HL-60 (cell line): ENCODE data around the gene C1orf56.

Source experiments
- DNase-seq, 2 experiments: peaks; one replicate each; pipeline ENCODE4 v3.0.0-alpha.2; 2010 to 2020; ENCODE audit warnings: low read depth in 1 of 2, low spot score in 1 of 2
- H3K27ac ChIP-seq: fragments of 250-450 bp; sonication (Bioruptor Pico); replicated peaks from 2 replicates; pipeline ENCODE4 v1.5.1; 2020; ENCODE audit warnings: mild to moderate bottlenecking, moderate library complexity
- H3K27me3 ChIP-seq: fragments of 250-450 bp; sonication (Bioruptor Pico); 2 replicates; pipeline ENCODE4 v1.5.1; 2021; ENCODE audit warnings: mild to moderate bottlenecking, moderate library complexity; ENCODE audit not compliant: insufficient read depth, poor library complexity, severe bottlenecking
- H3K4me3 ChIP-seq: replicated peaks from 2 replicates; pipeline ENCODE4 v1.5.1; 2011; ENCODE audit warnings: mild to moderate bottlenecking, control low read depth, low read length; ENCODE audit not compliant: insufficient read depth
- GABPA ChIP-seq: IDR thresholded peaks from 2 replicates; pipeline ENCODE4 v1.6.1; 2012; ENCODE audit warnings: low read depth
- POLR2AphosphoS5 ChIP-seq: IDR thresholded peaks from 2 replicates; pipeline ENCODE4 v1.6.1; 2012; ENCODE audit warnings: low read depth
- SPI1 ChIP-seq: IDR thresholded peaks from 2 replicates; pipeline ENCODE4 v1.6.1; 2012; ENCODE audit warnings: low read depth, mild to moderate bottlenecking, borderline replicate concordance
- long read RNA-seq: library from polyadenylated mRNA; unstranded; transcript quantifications from one replicate; pipeline ENCODE4 v2.0.0, GENCODE V29; 2020
- TF ChIP-seq, protein P1 (sequence below): IDR thresholded peaks from one replicate; pipeline ENCODE4 v1.5.1; 2011; ENCODE audit warnings: low read length, control low read depth, inconsistent platforms; ENCODE audit not compliant: insufficient read depth
- TF ChIP-seq, protein P2 (sequence below): IDR thresholded peaks from 2 replicates; pipeline ENCODE4 v1.6.1; 2012; ENCODE audit warnings: low read depth; ENCODE audit not compliant: insufficient replicate concordance

The C1orf56 gene, protein sequence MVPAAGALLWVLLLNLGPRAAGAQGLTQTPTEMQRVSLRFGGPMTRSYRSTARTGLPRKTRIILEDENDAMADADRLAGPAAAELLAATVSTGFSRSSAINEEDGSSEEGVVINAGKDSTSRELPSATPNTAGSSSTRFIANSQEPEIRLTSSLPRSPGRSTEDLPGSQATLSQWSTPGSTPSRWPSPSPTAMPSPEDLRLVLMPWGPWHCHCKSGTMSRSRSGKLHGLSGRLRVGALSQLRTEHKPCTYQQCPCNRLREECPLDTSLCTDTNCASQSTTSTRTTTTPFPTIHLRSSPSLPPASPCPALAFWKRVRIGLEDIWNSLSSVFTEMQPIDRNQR
- long read RNA-seq, partial matches to known transcripts = 0 of 3 reads
- long read RNA-seq, other reads (novel, unspliced or antisense) = 3 of 3 reads

DNA sequence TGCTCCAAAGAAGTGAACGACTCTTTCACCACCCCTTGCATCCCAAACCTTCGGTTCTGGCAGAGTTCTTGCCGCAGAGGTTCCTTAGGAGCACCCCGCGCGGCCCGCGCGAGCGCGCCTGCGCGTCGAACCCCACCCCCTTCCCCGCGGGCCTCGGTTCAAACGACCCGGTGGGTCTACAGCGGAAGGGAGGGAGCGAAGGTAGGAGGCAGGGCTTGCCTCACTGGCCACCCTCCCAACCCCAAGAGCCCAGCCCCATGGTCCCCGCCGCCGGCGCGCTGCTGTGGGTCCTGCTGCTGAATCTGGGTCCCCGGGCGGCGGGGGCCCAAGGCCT is at the start of gene C1orf56:
Gene C1orf56, plus strand, starts transcription at position 161 of the 334 bp plus-strand sequence. Its CDS starts 97 bp downstream, at position 258.
- TF ChIP-seq POLR2AphosphoS5 (no peak), SPI1 (no peak), GABPA (no peak)
- TF ChIP-seq, protein P1, sequence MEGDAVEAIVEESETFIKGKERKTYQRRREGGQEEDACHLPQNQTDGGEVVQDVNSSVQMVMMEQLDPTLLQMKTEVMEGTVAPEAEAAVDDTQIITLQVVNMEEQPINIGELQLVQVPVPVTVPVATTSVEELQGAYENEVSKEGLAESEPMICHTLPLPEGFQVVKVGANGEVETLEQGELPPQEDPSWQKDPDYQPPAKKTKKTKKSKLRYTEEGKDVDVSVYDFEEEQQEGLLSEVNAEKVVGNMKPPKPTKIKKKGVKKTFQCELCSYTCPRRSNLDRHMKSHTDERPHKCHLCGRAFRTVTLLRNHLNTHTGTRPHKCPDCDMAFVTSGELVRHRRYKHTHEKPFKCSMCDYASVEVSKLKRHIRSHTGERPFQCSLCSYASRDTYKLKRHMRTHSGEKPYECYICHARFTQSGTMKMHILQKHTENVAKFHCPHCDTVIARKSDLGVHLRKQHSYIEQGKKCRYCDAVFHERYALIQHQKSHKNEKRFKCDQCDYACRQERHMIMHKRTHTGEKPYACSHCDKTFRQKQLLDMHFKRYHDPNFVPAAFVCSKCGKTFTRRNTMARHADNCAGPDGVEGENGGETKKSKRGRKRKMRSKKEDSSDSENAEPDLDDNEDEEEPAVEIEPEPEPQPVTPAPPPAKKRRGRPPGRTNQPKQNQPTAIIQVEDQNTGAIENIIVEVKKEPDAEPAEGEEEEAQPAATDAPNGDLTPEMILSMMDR = no peak
- TF ChIP-seq, protein P2, sequence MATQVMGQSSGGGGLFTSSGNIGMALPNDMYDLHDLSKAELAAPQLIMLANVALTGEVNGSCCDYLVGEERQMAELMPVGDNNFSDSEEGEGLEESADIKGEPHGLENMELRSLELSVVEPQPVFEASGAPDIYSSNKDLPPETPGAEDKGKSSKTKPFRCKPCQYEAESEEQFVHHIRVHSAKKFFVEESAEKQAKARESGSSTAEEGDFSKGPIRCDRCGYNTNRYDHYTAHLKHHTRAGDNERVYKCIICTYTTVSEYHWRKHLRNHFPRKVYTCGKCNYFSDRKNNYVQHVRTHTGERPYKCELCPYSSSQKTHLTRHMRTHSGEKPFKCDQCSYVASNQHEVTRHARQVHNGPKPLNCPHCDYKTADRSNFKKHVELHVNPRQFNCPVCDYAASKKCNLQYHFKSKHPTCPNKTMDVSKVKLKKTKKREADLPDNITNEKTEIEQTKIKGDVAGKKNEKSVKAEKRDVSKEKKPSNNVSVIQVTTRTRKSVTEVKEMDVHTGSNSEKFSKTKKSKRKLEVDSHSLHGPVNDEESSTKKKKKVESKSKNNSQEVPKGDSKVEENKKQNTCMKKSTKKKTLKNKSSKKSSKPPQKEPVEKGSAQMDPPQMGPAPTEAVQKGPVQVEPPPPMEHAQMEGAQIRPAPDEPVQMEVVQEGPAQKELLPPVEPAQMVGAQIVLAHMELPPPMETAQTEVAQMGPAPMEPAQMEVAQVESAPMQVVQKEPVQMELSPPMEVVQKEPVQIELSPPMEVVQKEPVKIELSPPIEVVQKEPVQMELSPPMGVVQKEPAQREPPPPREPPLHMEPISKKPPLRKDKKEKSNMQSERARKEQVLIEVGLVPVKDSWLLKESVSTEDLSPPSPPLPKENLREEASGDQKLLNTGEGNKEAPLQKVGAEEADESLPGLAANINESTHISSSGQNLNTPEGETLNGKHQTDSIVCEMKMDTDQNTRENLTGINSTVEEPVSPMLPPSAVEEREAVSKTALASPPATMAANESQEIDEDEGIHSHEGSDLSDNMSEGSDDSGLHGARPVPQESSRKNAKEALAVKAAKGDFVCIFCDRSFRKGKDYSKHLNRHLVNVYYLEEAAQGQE = no peak
- DNase-seq = no peak
- no peak within 1 kb of the TSS for H3K27ac ChIP-seq

DNA sequence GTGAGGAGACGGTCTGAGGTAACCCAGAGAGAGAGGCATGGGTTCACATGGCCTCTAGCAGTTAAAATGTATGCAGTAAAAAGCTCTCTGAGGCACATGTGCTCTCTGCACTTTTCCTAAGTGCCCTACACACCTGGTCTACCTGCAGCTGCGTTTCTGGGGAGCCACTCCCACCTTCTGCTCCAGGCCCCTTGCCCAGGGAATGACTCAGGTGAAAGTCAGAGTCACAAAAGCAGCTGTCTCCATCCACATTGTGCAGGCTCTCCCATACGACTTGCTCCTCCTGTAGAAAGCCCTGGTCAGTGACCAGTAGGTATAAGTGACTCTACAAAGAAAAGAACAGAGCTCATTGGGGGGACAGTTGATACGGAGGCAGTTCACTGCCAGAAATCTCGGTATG is 49.6 kb upstream of the C1orf56 start:
- H3K4me3 ChIP-seq = no peak overlapping the region
- TF ChIP-seq POLR2AphosphoS5 (no peak), GABPA (no peak), SPI1 (no peak)
- TF ChIP-seq, protein P2 = no peak
- TF ChIP-seq, protein P1 = no peak
- H3K27ac ChIP-seq = no peak overlapping the region
- no peak for DNase-seq
- no peaks in the 10 kb centered on the region for H3K27me3 ChIP-seq

More for the DNA sequence above, at the start of gene C1orf56:
- Histone ChIP-seq H3K27me3 (peaks cover 7% of the 10 kb centered on the region), H3K4me3 (peak within 1 kb of the TSS; percentile 63)

DNA sequence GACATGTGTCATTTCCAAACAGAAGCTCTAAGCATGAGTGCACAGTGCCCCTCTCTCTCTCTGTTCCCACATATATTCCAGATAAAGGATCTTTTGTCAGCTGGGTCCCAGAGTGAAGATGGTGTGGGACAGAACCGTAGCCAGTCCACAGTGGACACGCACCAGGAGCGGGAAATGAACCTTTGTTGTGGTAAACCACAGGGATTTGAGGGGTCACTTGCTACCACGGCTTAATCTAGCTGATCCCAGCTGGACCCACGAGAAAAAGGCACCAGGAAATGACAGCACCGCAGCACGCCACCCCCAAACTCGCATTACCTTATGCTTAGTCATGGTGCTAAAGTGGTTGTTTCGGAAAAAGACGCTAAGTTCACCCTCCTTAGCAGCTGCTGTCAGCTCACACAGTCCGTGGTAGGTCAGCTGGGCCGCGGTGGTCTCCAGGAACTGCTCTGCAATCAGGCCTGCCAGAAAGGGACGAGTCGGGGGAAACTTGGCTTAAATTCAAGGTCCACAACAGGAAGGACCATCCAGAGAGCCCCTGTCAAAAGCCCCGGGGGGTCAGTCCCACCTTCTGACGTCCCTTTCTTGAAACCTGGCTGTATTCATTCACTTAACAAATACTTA is 48.4 kb upstream of the C1orf56 start:
- Histone ChIP-seq H3K27me3 (no peaks in the 10 kb centered on the region), H3K27ac (no peak overlapping the region), H3K4me3 (no peak overlapping the region)
- TF ChIP-seq SPI1 = no peak
- TF ChIP-seq, protein P2 = no peak
- TF ChIP-seq, protein P1 = no peak
- no peak for TF ChIP-seq POLR2AphosphoS5
- no peak for TF ChIP-seq GABPA
- DNase-seq = no peak
